ENCODE measurements around the gene SLC5A10. TPM values are rescaled to one million over a fixed set of nuclear protein-coding genes. Genes with fewer than 3 reads are reported as not detected.

The SLC5A10 gene
- polyA plus RNA-seq, 1 of the 3 experiments (the other 2 are of a cell fraction): not detected

DNA sequence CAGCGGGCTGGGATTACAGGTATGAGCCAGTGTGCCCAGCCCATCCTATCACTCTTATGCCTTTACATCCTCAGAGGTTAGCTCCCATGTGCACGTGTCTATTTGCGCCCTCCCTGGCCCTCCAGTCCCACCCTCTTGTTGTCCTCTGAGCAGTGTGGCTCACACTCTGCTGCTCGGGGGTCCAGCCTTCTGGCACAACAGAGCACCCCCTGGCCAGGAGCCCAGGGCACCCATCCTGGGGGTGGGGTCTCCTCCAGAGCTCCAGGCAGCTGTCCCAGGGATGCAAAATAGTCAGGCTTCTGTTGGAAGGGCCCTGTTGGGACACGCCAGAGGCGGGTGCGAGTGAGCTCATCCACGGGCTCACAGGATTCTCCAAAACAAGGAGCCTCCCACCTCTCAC is 64.3 kb downstream of the SLC5A10 start:
- H3K4me3 ChIP-seq (ENCODE audit: low read depth in 2 of 2, low read length in 1 of 2): no peak overlapping the region
- H3F3A ChIP-seq (replicated peaks; ENCODE audit: insufficient read depth): no peaks in the 10 kb centered on the region
- ChIA-PET POLR2A (no interaction called here), CTCF (interaction anchor here (1.2 to 2.0 kb wide), 2 partner anchors 16 to 56 kb away, joined by 3 to 8 read pairs; no protein-coding TSS in a partner anchor)
- H3K9me2 ChIP-seq: no peaks in the 10 kb centered on the region
- TF ChIP-seq, protein P1, sequence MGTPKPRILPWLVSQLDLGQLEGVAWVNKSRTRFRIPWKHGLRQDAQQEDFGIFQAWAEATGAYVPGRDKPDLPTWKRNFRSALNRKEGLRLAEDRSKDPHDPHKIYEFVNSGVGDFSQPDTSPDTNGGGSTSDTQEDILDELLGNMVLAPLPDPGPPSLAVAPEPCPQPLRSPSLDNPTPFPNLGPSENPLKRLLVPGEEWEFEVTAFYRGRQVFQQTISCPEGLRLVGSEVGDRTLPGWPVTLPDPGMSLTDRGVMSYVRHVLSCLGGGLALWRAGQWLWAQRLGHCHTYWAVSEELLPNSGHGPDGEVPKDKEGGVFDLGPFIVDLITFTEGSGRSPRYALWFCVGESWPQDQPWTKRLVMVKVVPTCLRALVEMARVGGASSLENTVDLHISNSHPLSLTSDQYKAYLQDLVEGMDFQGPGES (IDR thresholded peaks at IDR 0.05; ENCODE audit: low read depth, low read length): no peak
- TF ChIP-seq, protein P2, sequence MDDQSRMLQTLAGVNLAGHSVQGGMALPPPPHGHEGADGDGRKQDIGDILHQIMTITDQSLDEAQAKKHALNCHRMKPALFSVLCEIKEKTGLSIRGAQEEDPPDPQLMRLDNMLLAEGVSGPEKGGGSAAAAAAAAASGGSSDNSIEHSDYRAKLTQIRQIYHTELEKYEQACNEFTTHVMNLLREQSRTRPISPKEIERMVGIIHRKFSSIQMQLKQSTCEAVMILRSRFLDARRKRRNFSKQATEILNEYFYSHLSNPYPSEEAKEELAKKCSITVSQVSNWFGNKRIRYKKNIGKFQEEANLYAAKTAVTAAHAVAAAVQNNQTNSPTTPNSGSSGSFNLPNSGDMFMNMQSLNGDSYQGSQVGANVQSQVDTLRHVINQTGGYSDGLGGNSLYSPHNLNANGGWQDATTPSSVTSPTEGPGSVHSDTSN (IDR thresholded peaks at IDR 0.05): no peak
- TF ChIP-seq POLR2AphosphoS5 (IDR thresholded peaks at IDR 0.05; ENCODE audit: low read depth, low read length) (no peak), RCOR1 (IDR thresholded peaks at IDR 0.05; ENCODE audit: low read length) (no peak), SIN3A (IDR thresholded peaks at IDR 0.05; ENCODE audit: borderline replicate concordance, low read depth, low read length) (no peak), NFIC (IDR thresholded peaks at IDR 0.05; ENCODE audit: borderline replicate concordance) (no peak), ELF1 (IDR thresholded peaks at IDR 0.05) (no peak), RAD21 (IDR thresholded peaks at IDR 0.05; ENCODE audit: low read length) (no peak), FOXM1 (IDR thresholded peaks at IDR 0.05; ENCODE audit: low read depth) (no peak), YY1 (IDR thresholded peaks at IDR 0.05; ENCODE audit: low read depth) (no peak), FOSL2 (IDR thresholded peaks at IDR 0.05; ENCODE audit: borderline replicate concordance, low read depth) (no peak), TEAD4 (IDR thresholded peaks at IDR 0.05; ENCODE audit: borderline replicate concordance, insufficient read depth) (no peak), SMC3 (IDR thresholded peaks at IDR 0.05; ENCODE audit: low read depth, low read length) (no peak)
- TF ChIP-seq, protein P3, sequence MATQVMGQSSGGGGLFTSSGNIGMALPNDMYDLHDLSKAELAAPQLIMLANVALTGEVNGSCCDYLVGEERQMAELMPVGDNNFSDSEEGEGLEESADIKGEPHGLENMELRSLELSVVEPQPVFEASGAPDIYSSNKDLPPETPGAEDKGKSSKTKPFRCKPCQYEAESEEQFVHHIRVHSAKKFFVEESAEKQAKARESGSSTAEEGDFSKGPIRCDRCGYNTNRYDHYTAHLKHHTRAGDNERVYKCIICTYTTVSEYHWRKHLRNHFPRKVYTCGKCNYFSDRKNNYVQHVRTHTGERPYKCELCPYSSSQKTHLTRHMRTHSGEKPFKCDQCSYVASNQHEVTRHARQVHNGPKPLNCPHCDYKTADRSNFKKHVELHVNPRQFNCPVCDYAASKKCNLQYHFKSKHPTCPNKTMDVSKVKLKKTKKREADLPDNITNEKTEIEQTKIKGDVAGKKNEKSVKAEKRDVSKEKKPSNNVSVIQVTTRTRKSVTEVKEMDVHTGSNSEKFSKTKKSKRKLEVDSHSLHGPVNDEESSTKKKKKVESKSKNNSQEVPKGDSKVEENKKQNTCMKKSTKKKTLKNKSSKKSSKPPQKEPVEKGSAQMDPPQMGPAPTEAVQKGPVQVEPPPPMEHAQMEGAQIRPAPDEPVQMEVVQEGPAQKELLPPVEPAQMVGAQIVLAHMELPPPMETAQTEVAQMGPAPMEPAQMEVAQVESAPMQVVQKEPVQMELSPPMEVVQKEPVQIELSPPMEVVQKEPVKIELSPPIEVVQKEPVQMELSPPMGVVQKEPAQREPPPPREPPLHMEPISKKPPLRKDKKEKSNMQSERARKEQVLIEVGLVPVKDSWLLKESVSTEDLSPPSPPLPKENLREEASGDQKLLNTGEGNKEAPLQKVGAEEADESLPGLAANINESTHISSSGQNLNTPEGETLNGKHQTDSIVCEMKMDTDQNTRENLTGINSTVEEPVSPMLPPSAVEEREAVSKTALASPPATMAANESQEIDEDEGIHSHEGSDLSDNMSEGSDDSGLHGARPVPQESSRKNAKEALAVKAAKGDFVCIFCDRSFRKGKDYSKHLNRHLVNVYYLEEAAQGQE (IDR thresholded peaks at IDR 0.05; ENCODE audit: low read depth, low read length): no peak
- TF ChIP-seq, protein P4, sequence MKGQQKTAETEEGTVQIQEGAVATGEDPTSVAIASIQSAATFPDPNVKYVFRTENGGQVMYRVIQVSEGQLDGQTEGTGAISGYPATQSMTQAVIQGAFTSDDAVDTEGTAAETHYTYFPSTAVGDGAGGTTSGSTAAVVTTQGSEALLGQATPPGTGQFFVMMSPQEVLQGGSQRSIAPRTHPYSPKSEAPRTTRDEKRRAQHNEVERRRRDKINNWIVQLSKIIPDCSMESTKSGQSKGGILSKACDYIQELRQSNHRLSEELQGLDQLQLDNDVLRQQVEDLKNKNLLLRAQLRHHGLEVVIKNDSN (IDR thresholded peaks at IDR 0.05; ENCODE audit: borderline replicate concordance, low read depth): no peak
- TF ChIP-seq, protein P5, sequence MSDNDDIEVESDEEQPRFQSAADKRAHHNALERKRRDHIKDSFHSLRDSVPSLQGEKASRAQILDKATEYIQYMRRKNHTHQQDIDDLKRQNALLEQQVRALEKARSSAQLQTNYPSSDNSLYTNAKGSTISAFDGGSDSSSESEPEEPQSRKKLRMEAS (IDR thresholded peaks at IDR 0.05; ENCODE audit: low read depth): no peak
- TF ChIP-seq, protein P6, sequence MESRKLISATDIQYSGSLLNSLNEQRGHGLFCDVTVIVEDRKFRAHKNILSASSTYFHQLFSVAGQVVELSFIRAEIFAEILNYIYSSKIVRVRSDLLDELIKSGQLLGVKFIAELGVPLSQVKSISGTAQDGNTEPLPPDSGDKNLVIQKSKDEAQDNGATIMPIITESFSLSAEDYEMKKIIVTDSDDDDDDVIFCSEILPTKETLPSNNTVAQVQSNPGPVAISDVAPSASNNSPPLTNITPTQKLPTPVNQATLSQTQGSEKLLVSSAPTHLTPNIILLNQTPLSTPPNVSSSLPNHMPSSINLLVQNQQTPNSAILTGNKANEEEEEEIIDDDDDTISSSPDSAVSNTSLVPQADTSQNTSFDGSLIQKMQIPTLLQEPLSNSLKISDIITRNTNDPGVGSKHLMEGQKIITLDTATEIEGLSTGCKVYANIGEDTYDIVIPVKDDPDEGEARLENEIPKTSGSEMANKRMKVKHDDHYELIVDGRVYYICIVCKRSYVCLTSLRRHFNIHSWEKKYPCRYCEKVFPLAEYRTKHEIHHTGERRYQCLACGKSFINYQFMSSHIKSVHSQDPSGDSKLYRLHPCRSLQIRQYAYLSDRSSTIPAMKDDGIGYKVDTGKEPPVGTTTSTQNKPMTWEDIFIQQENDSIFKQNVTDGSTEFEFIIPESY (IDR thresholded peaks at IDR 0.05; ENCODE audit: borderline replicate concordance, low read depth): no peak
- H2AFZ ChIP-seq (ENCODE audit: low read depth): no peak overlapping the region
- no peaks in the 10 kb centered on the region for H3K9me3 ChIP-seq
- no peaks in the 10 kb centered on the region for H3K36me3 ChIP-seq (replicated peaks in 1 of 2; ENCODE audit: control insufficient read depth in 1 of 2, insufficient read depth in 2 of 2, low read length in 1 of 2)
- H3K4me1 ChIP-seq (ENCODE audit: control insufficient read depth in 1 of 2, insufficient read depth in 2 of 2, low read depth in 1 of 2, low read length in 1 of 2): no peaks in the 10 kb centered on the region; a peak in 1 of 4 replicates
- DNase-seq: no peak
- H3K27me3 ChIP-seq (ENCODE audit: insufficient read depth): no peaks in the 10 kb centered on the region
- 88% methylated on average over 8 of the region's 8 CpGs for WGBS (ENCODE audit: low lambda C conversion rate)
- no peaks in the 10 kb centered on the region for H3K79me2 ChIP-seq (ENCODE audit: insufficient read depth)
- no peak overlapping the region for H3K4me2 ChIP-seq
- H3K9ac ChIP-seq: no peak overlapping the region
- no peaks in the 10 kb centered on the region for H4K20me1 ChIP-seq (ENCODE audit: insufficient read depth)
- no peak overlapping the region for H3K27ac ChIP-seq (ENCODE audit: low read depth in 2 of 2, low read length in 1 of 2)
